ENCODE data around the gene SRRM2. TPM values are rescaled to one million over a fixed set of nuclear protein-coding genes. Genes with fewer than 3 reads are reported as not detected.

The SRRM2 gene
- total RNA-seq, 3 donors from 2014 or later (not counting 1 experiment from before 2014, with no cell fraction given): 1,131 to 1,162 (median 1,149) TPM

GRCh38 chr16:2707368-2708289 lies 44.8 kb upstream of the SRRM2 start:
- no peaks in the 10 kb centered on the region for H3K4me1 Mint-ChIP-seq
- H3K9me3 ChIP-seq (ENCODE audit: control insufficient read depth, insufficient read depth, low read length): no peaks in the 10 kb centered on the region
- no peak overlapping the region for H3K4me3 ChIP-seq (ENCODE audit: low read length)
- no peaks in the 10 kb centered on the region for H3K27me3 ChIP-seq (ENCODE audit: control insufficient read depth, insufficient read depth, low read length)
- H3K27ac Mint-ChIP-seq: no peak overlapping the region
- peaks cover 42% of the 10 kb centered on the region for H3K36me3 ChIP-seq (ENCODE audit: control insufficient read depth, insufficient read depth, low read length)
- DNase-seq (no peak), ATAC-seq (no peak)
- 96% methylated on average over 51 of the region's 51 CpGs for WGBS (ENCODE audit: insufficient coverage)
- intact Hi-C loops (cut with micrococcal nuclease): no loop called here
- no peaks in the 10 kb centered on the region for H3K36me3 Mint-ChIP-seq
- H3K4me3 Mint-ChIP-seq: no peak overlapping the region
- H3K27me3 Mint-ChIP-seq (ENCODE audit: low read depth in 2 of 2): no peaks in the 10 kb centered on the region
- TF ChIP-seq CTCF (IDR thresholded peaks at IDR 0.05): no peak
- no peaks in the 10 kb centered on the region for H3K9me3 Mint-ChIP-seq
- H3K4me1 ChIP-seq (ENCODE audit: control insufficient read depth, insufficient read depth, low read length): no peaks in the 10 kb centered on the region
- H3K27ac ChIP-seq (ENCODE audit: low read length): no peak overlapping the region

- Histone ChIP-seq H3K27ac (ENCODE audit: low read length) (no peak overlapping the region), H3K4me1 (ENCODE audit: control insufficient read depth, insufficient read depth, low read length) (no peaks in the 10 kb centered on the region), H3K27me3 (ENCODE audit: control insufficient read depth, insufficient read depth, low read length) (no peaks in the 10 kb centered on the region), H3K9me3 (ENCODE audit: control insufficient read depth, insufficient read depth, low read length) (no peaks in the 10 kb centered on the region), H3K4me3 (ENCODE audit: low read length) (no peak overlapping the region), H3K36me3 (ENCODE audit: control insufficient read depth, insufficient read depth, low read length) (peaks cover 35% of the 10 kb centered on the region)
- Mint-ChIP-seq H3K27me3 (ENCODE audit: low read depth in 2 of 2) (no peaks in the 10 kb centered on the region), H3K4me1 (no peaks in the 10 kb centered on the region), H3K4me3 (no peak overlapping the region), H3K36me3 (no peaks in the 10 kb centered on the region), H3K9me3 (no peaks in the 10 kb centered on the region), H3K27ac (no peak overlapping the region)
- ATAC-seq (no peak), DNase-seq (no peak)
- intact Hi-C loops (cut with micrococcal nuclease): no loop called here
- WGBS (ENCODE audit: insufficient coverage): 97% methylated on average over 14 of the region's 14 CpGs
- TF ChIP-seq CTCF (IDR thresholded peaks at IDR 0.05): no peak
Observed at GRCh38 chr16:2708290-2708639, 44.2 kb upstream of the SRRM2 start.

GRCh38 chr16:2708955-2709587 lies 43.4 kb upstream of the SRRM2 start:
- TF ChIP-seq CTCF (IDR thresholded peaks at IDR 0.05): no peak
- no peak overlapping the region for H3K4me3 Mint-ChIP-seq
- H3K36me3 Mint-ChIP-seq: no peaks in the 10 kb centered on the region
- DNase-seq: no peak
- H3K27me3 Mint-ChIP-seq (ENCODE audit: low read depth in 2 of 2): peaks cover 0 to 2% of the 10 kb centered on the region in 2 donors
- no peak for ATAC-seq
- no peak overlapping the region for H3K4me3 ChIP-seq (ENCODE audit: low read length)
- H3K27ac Mint-ChIP-seq: no peak overlapping the region
- H3K27me3 ChIP-seq (ENCODE audit: control insufficient read depth, insufficient read depth, low read length): no peaks in the 10 kb centered on the region
- intact Hi-C loops (cut with micrococcal nuclease): no loop called here
- no peaks in the 10 kb centered on the region for H3K4me1 Mint-ChIP-seq
- WGBS (ENCODE audit: insufficient coverage): 96% methylated on average over 22 of the region's 22 CpGs
- H3K36me3 ChIP-seq (ENCODE audit: control insufficient read depth, insufficient read depth, low read length): peaks cover 35% of the 10 kb centered on the region
- no peaks in the 10 kb centered on the region for H3K9me3 ChIP-seq (ENCODE audit: control insufficient read depth, insufficient read depth, low read length)
- H3K9me3 Mint-ChIP-seq: no peaks in the 10 kb centered on the region
- H3K27ac ChIP-seq (ENCODE audit: low read length): no peak overlapping the region
- H3K4me1 ChIP-seq (ENCODE audit: control insufficient read depth, insufficient read depth, low read length): no peaks in the 10 kb centered on the region
